H1 (cell line): ENCODE measurements around the gene ACO1. TPM values are rescaled to one million over a fixed set of nuclear protein-coding genes. Genes with fewer than 3 reads are reported as not detected.

Experiments
- CTCF ChIA-PET: fragments of 300-600 bp; sonication (Branson Sonifier 250); formaldehyde crosslinking; loops from one replicate; lab custom pipeline; 2021; ENCODE audit not compliant: partially characterized antibody; lab: Charles Lee
- POLR2A ChIA-PET: fragments of 300-600 bp; sonication (Branson Sonifier 250); formaldehyde crosslinking; loops from one replicate; lab custom pipeline; 2021; ENCODE audit warnings: inconsistent platforms; ENCODE audit not compliant: partially characterized antibody; lab: Charles Lee
- DNase-seq, 2 experiments: peaks; one replicate each; pipeline versions ENCODE4 v3.0.0 to v3.0.0-alpha.2; 2010 to 2022; ENCODE audit warnings: low spot score in 2 of 2, low read depth in 1 of 2, mixed read lengths in 1 of 2
- FAIRE-seq: peaks from 2 replicates; lab custom pipeline; 2011; peaks lifted over from hg19 to GRCh38; lab: Jason Lieb, UNC
- H2AFZ ChIP-seq: 2 replicates; pipeline ENCODE4 v1.8.1; 2012; ENCODE audit warnings: low read length, inconsistent platforms
- H2AK5ac ChIP-seq: 2 replicates; pipeline ENCODE4 v1.6.1; 2013; ENCODE audit warnings: low read depth, low read length
- H2BK120ac ChIP-seq: replicated peaks from 2 replicates; pipeline ENCODE3; 2013; ENCODE audit warnings: low read depth, low read length, inconsistent platforms
- H2BK12ac ChIP-seq: 2 replicates; pipeline ENCODE4 v1.6.1; 2013; ENCODE audit warnings: low read depth, low read length
- H2BK15ac ChIP-seq: 2 replicates; pipeline ENCODE4 v1.6.1; 2013; ENCODE audit warnings: low read length
- H2BK20ac ChIP-seq: 2 replicates; pipeline ENCODE4 v1.6.1; 2013; ENCODE audit warnings: low read length
- H2BK5ac ChIP-seq: 2 replicates; pipeline ENCODE4 v1.6.1; 2013; ENCODE audit warnings: low read depth, low read length
- H3K14ac ChIP-seq: 2 replicates; pipeline ENCODE4 v1.6.1; 2013; ENCODE audit warnings: inconsistent platforms; ENCODE audit not compliant: insufficient read length
- H3K18ac ChIP-seq: 2 replicates; pipeline ENCODE4 v1.6.1; 2013; ENCODE audit warnings: low read length; ENCODE audit errors: extremely low read depth
- H3K23ac ChIP-seq: 2 replicates; pipeline ENCODE4 v1.6.1; 2013; ENCODE audit warnings: inconsistent platforms; ENCODE audit not compliant: insufficient read length
- H3K23me2 ChIP-seq: 2 replicates; pipeline ENCODE4 v1.6.1; 2013; ENCODE audit warnings: low read depth, low read length
- H3K27ac ChIP-seq: 2 replicates; pipeline ENCODE4 v1.6.1; 2011; ENCODE audit warnings: low read depth, low read length, inconsistent platforms
- H3K27me3 ChIP-seq, 4 experiments: replicated peaks in 1 of 4; 1 replicate in 1 of 4; 2 replicates in 3 of 4; pipeline versions ENCODE4 v1.6.1 to v1.8.1; 2011 to 2013; ENCODE audit warnings: low read length in 3 of 4, mild to moderate bottlenecking in 3 of 4, inconsistent platforms in 2 of 4, mixed read lengths in 2 of 4, moderate library complexity in 1 of 4; ENCODE audit not compliant: control insufficient read depth in 3 of 4, insufficient read depth in 3 of 4; ENCODE audit errors: extremely low read depth in 1 of 4
- H3K36me3 ChIP-seq, 4 experiments: 2 replicates each; pipeline versions ENCODE4 v1.6.1 to v1.8.1; 2011 to 2013; ENCODE audit warnings: mild to moderate bottlenecking in 4 of 4, low read length in 3 of 4, moderate library complexity in 2 of 4, control low read depth in 1 of 4, inconsistent platforms in 1 of 4; ENCODE audit not compliant: insufficient read depth in 4 of 4, control insufficient read depth in 2 of 4
- H3K4ac ChIP-seq: replicated peaks from 2 replicates; pipeline ENCODE3; 2013; ENCODE audit warnings: low read length, low read depth, mixed read lengths, inconsistent platforms; ENCODE audit not compliant: insufficient read length
- H3K4me1 ChIP-seq, 4 experiments: replicated peaks in 1 of 4; 1 replicate in 1 of 4; 2 replicates in 3 of 4; pipeline versions ENCODE4 v1.6.1 to v1.8.1; 2011 to 2013; ENCODE audit warnings: low read length in 3 of 4, inconsistent platforms in 2 of 4, mixed read lengths in 1 of 4; ENCODE audit not compliant: insufficient read depth in 4 of 4, control insufficient read depth in 3 of 4
- H3K4me2 ChIP-seq, 2 experiments: 2 replicates each; pipeline versions ENCODE4 v1.6.1 to v1.8.1; 2011 to 2013; ENCODE audit warnings: low read depth in 2 of 2, low read length in 2 of 2, control low read depth in 1 of 2, inconsistent platforms in 1 of 2, mild to moderate bottlenecking in 1 of 2; ENCODE audit not compliant: insufficient read depth in 1 of 2
- H3K4me3 ChIP-seq, 4 experiments: fragments of 200-600, 300-600 bp in 1 of 4; sonication (generic), shearing (Covaris generic), sonication (Bioruptor Twin) in 1 of 4; 2 replicates each; pipeline versions ENCODE4 v1.5.1 to v1.8.1; 2011 to 2016; ENCODE audit warnings: low read length in 4 of 4, low read depth in 3 of 4, control low read depth in 2 of 4, inconsistent platforms in 2 of 4, mild to moderate bottlenecking in 2 of 4, mixed read lengths in 1 of 4, moderate library complexity in 1 of 4; ENCODE audit not compliant: insufficient read depth in 2 of 4; ENCODE audit errors: extremely low read depth in 1 of 4
- H3K56ac ChIP-seq: replicated peaks from 2 replicates; pipeline ENCODE3; 2013; ENCODE audit warnings: low read depth, mild to moderate bottlenecking, mixed read lengths, low read length, inconsistent platforms; ENCODE audit not compliant: insufficient read length
- H3K79me1 ChIP-seq: 2 replicates; pipeline ENCODE4 v1.6.1; 2013; ENCODE audit warnings: low read depth, low read length, control low read depth
- H3K79me2 ChIP-seq, 2 experiments: 2 replicates each; pipeline versions ENCODE4 v1.6.1 to v1.8.1; 2012 to 2013; ENCODE audit warnings: low read length in 2 of 2, mild to moderate bottlenecking in 2 of 2, inconsistent platforms in 1 of 2; ENCODE audit not compliant: insufficient read depth in 2 of 2, control insufficient read depth in 1 of 2
- H3K9ac ChIP-seq, 4 experiments: replicated peaks in 1 of 4; 1 replicate in 1 of 4; 2 replicates in 3 of 4; pipeline versions ENCODE4 v1.6.1 to v1.8.1; 2011 to 2013; ENCODE audit warnings: low read depth in 3 of 4, low read length in 3 of 4, control low read depth in 2 of 4, mild to moderate bottlenecking in 2 of 4, moderate library complexity in 2 of 4, inconsistent platforms in 1 of 4; ENCODE audit errors: extremely low read depth in 1 of 4
- H3K9me3 ChIP-seq, 2 experiments: 2 replicates each; pipeline versions ENCODE4 v1.6.1 to v1.8.1; 2012 to 2013; ENCODE audit warnings: mild to moderate bottlenecking in 2 of 2, moderate library complexity in 2 of 2, control low read depth in 1 of 2, inconsistent platforms in 1 of 2, low read depth in 1 of 2, low read length in 1 of 2, mixed read lengths in 1 of 2; ENCODE audit not compliant: insufficient read depth in 2 of 2
- H4K20me1 ChIP-seq, 2 experiments: replicated peaks in 1 of 2; 2 replicates each; pipeline versions ENCODE3 to v1.8.1; 2011 to 2013; ENCODE audit warnings: inconsistent platforms in 2 of 2, low read length in 2 of 2, mild to moderate bottlenecking in 1 of 2; ENCODE audit not compliant: insufficient read depth in 2 of 2, control insufficient read depth in 1 of 2
- H4K5ac ChIP-seq: 2 replicates; pipeline ENCODE4 v1.6.1; 2013; ENCODE audit warnings: low read length, low read depth, mixed read lengths, inconsistent platforms; ENCODE audit not compliant: insufficient read length
- H4K8ac ChIP-seq: 2 replicates; pipeline ENCODE4 v1.8.0; 2013; ENCODE audit warnings: mild to moderate bottlenecking, moderate library complexity, low read length, inconsistent platforms; ENCODE audit not compliant: insufficient read depth; ENCODE audit errors: extremely low read depth
- H4K91ac ChIP-seq: replicated peaks from 2 replicates; pipeline ENCODE3; 2013; ENCODE audit warnings: low read length, mixed read lengths, inconsistent platforms; ENCODE audit not compliant: insufficient read length
- KDM4A ChIP-seq: IDR thresholded peaks from one replicate; pipeline ENCODE4 v1.7.1; 2012; ENCODE audit warnings: low read depth, mild to moderate bottlenecking, moderate library complexity, low read length, inconsistent platforms; ENCODE audit not compliant: severe bottlenecking
- NANOG ChIP-seq: IDR thresholded peaks from 2 replicates; pipeline ENCODE4 v1.6.1; 2011; ENCODE audit warnings: low read length, low read depth, mild to moderate bottlenecking, inconsistent platforms; ENCODE audit not compliant: insufficient read depth, poor library complexity, severe bottlenecking
- SP4 ChIP-seq: IDR thresholded peaks from 2 replicates; pipeline ENCODE4 v1.6.1; 2012; ENCODE audit warnings: low read length, inconsistent platforms
- TEAD4 ChIP-seq: IDR thresholded peaks from 2 replicates; pipeline ENCODE4 v1.6.1; 2012; ENCODE audit warnings: low read depth, low read length, inconsistent platforms, mixed read lengths
- WGBS, 2 experiments: shearing (Covaris generic) in 1 of 2; methylation state at CpG; one replicate each; pipeline versions ENCODE4 v1.1.6 to v1.1.7; 2013 to 2015; ENCODE audit warnings: low lambda C conversion rate in 2 of 2, mixed read lengths in 2 of 2, inconsistent platforms in 1 of 2, low coverage in 1 of 2, missing lambda C conversion rate in 1 of 2; ENCODE audit not compliant: insufficient replicate concordance in 2 of 2, insufficient coverage in 1 of 2, insufficient read length in 1 of 2; ENCODE audit errors: extremely low coverage in 1 of 2, missing lambda C conversion rate in 1 of 2; 5-methylcytosine and 5-hydroxymethylcytosine counted together
- polyA plus RNA-seq, 7 experiments: library from polyadenylated mRNA; depleted of rRNA in 3 of 7; stranded (reverse) in 5 of 7; unstranded in 2 of 7; fragments of >200 nt in 5 of 7; fragments of 200-250 nt in 2 of 7; gene quantifications; 1 replicate in 5 of 7; 2 replicates in 1 of 7; 4 replicates in 1 of 7; pipeline versions ENCODE4 v1.2.1 to v1.2.3, GENCODE V29; 2011 to 2013; ENCODE audit warnings: missing spikeins in 2 of 7, mixed read lengths in 2 of 7
- total RNA-seq: library from RNA; stranded (reverse); fragmentation: NEBNext Ultra II Directional; extraction: Animal tissue kit (Norgen Biotek cat#: 25700); gene quantifications from 2 replicates; pipeline ENCODE4 v1.2.1, GENCODE V29; 2021

ACO1 gene
- total and polyA plus RNA-seq, 2 of the 8 experiments (the other 6 are each of a cell fraction or from before 2014, with no cell fraction given) = 39.3 to 49.8 TPM

DNA sequence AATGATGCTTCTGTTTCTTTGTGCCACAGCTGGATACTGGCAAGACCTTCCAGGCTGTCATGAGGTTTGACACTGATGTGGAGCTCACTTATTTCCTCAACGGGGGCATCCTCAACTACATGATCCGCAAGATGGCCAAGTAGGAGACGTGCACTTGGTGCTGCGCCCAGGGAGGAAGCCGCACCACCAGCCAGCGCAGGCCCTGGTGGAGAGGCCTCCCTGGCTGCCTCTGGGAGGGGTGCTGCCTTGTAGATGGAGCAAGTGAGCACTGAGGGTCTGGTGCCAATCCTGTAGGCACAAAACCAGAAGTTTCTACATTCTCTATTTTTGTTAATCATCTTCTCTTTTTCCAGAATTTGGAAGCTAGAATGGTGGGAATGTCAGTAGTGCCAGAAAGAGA, 65.5 kb downstream of the ACO1 start:
- H3K18ac ChIP-seq = no peak overlapping the region
- no peak for FAIRE-seq

More for the DNA sequence above, 65.5 kb downstream of the ACO1 start:
- no peaks in the 10 kb centered on the region for H3K79me2 ChIP-seq
- peaks cover 0 to 1% of the 10 kb centered on the region in 2 experiments for H4K20me1 ChIP-seq
- no peak overlapping the region for H3K27ac ChIP-seq
- no peak overlapping the region for H4K5ac ChIP-seq
- no peaks in the 10 kb centered on the region for H3K79me1 ChIP-seq
- TF ChIP-seq NANOG (no peak), TEAD4 (no peak), KDM4A (no peak), SP4 (no peak)
- H3K14ac ChIP-seq = no peak overlapping the region
- POLR2A ChIA-PET = no interaction called here
- no peaks in the 10 kb centered on the region for H3K23me2 ChIP-seq
- no peak overlapping the region for H3K23ac ChIP-seq
- H3K36me3 ChIP-seq = peaks cover 4 to 36% (median 15%) of the 10 kb centered on the region in 4 experiments; a peak in 6 of 8 replicates
- H4K91ac ChIP-seq = no peak overlapping the region
- no peak overlapping the region for H2BK20ac ChIP-seq
- no peak overlapping the region for H3K56ac ChIP-seq
- no peak overlapping the region for H2AK5ac ChIP-seq
- H3K4ac ChIP-seq = no peak overlapping the region
- 93% methylated on average over 6 of the region's 6 CpGs; no CpG with 5 or more reads in 1 of the 2 experiments for WGBS, 2 experiments
- H2BK15ac ChIP-seq = no peak overlapping the region
- CTCF ChIA-PET = interaction anchor here (0.9 to 1.3 kb wide), 4 partner anchors 18 to 1016 kb away, joined by 3 to 7 read pairs (median 3); no protein-coding TSS in a partner anchor
- H4K8ac ChIP-seq = no peak overlapping the region
- no peak overlapping the region for H3K4me3 ChIP-seq
- H3K4me1 ChIP-seq = peaks cover 0 to 4% (median 0%) of the 10 kb centered on the region in 4 experiments; a peak in 3 of 7 replicates
- H2BK12ac ChIP-seq = no peak overlapping the region
- no peak overlapping the region for H3K4me2 ChIP-seq
- H2AFZ ChIP-seq = no peak overlapping the region
- no peaks in the 10 kb centered on the region for H3K9me3 ChIP-seq
- DNase-seq = no peak
- no peaks in the 10 kb centered on the region for H3K27me3 ChIP-seq
- no peak overlapping the region for H2BK120ac ChIP-seq
- H3K9ac ChIP-seq = no peak overlapping the region
- no peak overlapping the region for H2BK5ac ChIP-seq
